Measurements from ENCODE around the gene IFIH1.

DNA sequence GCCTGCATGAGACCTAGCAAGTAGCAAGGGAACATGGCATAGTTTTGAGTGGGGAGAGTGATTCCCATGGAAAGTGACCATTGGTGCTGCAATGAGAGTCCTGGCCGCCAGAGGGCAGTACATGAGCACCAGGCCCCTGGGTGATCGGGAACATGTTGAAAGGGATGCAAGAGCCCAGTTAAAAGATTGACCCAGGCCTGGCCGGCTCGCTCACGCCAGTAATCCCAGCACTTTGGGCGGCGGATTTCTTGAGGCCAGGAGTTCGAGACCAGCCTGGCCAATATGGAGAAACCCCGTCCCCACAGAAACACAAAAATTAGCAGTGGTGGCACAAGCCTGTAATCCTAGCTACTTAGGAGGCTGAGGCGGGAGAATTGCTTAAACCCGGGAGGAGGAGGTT, 97.4 kb downstream of the IFIH1 start:
- TF ChIP-seq CTCF (IDR thresholded peaks at IDR 0.05; ENCODE audit: insufficient read depth, low read length), result peak; percentile 91
- no peak for TF ChIP-seq GABPA (IDR thresholded peaks at IDR 0.05; ENCODE audit: low read depth)
- TF ChIP-seq POLR2AphosphoS5 (IDR thresholded peaks at IDR 0.05; ENCODE audit: low read depth), result no peak
- TF ChIP-seq REST (IDR thresholded peaks at IDR 0.05; ENCODE audit: insufficient replicate concordance, low read depth), result no peak
- no peak for TF ChIP-seq SPI1 (IDR thresholded peaks at IDR 0.05; ENCODE audit: borderline replicate concordance, low read depth)

Data from HL-60 (cell line).